HG02759 (cell line): ENCODE measurements around the gene STAC3.

ENCODE experiments used
- ATAC-seq: cut with Tn5 transposase; IDR thresholded peaks from one replicate; pipeline ENCODE4 v1.9.1; 2021; ENCODE audit warnings: mild to moderate bottlenecking, moderate library complexity; ENCODE audit not compliant: unreplicated experiment

The STAC3 gene

DNA sequence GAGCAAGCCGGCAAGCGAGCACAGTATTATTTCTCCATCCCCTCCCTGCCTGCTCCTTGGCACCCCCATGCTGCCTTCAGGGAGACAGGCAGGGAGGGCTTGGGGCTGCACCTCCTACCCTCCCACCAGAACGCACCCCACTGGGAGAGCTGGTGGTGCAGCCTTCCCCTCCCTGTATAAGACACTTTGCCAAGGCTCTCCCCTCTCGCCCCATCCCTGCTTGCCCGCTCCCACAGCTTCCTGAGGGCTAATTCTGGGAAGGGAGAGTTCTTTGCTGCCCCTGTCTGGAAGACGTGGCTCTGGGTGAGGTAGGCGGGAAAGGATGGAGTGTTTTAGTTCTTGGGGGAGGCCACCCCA lies 38.3 kb downstream of the STAC3 start:
- no peak for ATAC-seq

DNA sequence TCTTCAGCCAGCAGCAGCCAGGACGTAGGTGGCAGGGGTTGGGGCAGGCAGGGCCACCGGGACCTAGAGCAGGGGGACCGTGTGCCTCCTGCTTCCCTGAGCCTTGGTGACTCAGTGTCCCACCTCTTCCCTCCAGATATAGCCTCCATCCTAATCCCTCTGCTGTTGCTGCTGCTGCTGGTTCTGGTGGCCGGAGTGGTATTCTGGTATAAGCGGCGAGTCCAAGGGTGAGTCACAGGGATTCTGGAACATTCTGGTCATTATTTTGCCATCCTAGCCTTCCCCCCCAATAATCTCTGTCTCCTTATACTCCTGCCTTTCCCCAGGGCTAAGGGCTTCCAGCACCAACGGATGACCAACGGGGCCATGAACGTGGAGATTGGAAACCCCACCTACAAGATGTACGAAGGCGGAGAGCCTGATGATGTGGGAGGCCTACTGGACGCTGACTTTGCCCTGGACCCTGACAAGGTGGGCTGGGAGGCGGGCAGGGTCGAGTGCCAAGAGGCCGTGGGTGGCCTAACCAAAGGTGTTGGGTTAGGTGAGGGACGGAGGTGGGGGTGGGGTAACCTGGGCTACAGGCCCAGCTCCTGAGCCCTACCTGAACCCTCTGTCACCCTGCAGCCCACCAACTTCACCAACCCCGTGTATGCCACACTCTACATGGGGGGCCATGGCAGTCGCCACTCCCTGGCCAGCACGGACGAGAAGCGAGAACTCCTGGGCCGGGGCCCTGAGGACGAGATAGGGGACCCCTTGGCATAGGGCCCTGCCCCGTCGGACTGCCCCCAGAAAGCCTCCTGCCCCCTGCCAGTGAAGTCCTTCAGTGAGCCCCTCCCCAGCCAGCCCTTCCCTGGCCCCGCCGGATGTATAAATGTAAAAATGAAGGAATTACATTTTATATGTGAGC lies 38.9 kb downstream of the STAC3 start:
- no peak for ATAC-seq

DNA sequence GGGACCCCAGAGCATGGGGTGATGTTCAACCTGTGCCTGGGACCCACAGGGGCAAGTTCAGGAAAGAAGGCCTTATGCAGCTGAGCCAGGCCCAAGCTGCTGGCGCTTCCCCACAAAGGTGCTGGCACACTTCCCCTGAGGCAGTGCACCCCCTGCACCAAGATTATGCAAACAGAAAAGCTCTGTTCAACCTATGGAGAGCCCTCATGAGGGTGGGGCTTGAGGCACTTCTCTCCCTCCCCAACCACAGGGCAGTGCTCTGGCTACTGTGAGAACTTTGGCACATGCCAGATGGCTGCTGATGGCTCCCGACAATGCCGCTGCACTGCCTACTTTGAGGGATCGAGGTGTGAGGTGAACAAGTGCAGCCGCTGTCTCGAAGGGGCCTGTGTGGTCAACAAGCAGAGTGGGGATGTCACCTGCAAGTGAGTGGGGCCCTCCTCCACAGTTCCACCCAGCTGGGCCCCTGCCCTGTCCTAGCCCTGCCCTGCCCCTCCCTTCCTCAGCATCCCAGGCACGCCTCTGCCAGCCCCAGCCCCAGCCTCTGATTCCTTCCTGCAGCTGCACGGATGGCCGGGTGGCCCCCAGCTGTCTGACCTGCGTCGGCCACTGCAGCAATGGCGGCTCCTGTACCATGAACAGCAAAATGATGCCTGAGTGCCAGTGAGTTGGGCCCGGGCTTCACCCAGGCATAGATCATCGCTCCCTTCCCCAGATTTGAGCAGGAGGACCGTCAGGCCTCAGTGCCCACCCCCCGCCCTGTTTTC lies 39.9 kb downstream of the STAC3 start:
- no peak for ATAC-seq

DNA sequence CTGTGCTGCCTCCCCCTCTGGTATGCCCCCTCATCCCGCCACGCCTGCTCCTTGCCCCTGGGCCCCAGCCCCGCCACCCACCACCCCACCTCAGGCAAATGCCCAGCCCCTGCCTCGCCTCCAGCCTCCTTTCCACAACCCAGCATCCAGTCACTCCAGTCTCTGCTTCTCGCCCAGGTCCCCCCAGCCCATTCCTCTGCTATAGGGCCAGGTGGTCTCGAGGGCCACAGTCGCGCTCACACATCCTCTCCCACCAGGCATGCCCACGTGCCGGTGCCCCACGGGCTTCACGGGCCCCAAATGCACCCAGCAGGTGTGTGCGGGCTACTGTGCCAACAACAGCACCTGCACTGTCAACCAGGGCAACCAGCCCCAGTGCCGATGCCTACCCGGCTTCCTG lies 40.5 kb downstream of the STAC3 start:
- ATAC-seq = no peak

DNA sequence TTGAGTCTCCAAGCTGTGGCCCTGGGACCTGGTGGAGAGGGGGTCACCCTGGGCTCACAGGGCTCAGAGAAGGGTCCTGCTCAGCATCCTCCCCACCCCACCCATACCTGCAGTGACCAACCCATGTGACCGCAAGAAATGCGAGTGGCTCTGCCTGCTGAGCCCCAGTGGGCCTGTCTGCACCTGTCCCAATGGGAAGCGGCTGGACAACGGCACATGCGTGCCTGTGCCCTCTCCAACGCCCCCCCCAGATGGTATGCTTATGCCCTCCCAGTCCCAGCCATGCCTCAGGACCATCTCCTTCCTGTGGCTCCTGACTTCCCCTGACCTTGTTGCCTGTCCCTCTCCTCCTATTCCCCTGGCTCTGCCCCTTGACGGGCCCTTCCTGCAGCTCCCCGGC lies 41.1 kb downstream of the STAC3 start:
- no peak for ATAC-seq

DNA sequence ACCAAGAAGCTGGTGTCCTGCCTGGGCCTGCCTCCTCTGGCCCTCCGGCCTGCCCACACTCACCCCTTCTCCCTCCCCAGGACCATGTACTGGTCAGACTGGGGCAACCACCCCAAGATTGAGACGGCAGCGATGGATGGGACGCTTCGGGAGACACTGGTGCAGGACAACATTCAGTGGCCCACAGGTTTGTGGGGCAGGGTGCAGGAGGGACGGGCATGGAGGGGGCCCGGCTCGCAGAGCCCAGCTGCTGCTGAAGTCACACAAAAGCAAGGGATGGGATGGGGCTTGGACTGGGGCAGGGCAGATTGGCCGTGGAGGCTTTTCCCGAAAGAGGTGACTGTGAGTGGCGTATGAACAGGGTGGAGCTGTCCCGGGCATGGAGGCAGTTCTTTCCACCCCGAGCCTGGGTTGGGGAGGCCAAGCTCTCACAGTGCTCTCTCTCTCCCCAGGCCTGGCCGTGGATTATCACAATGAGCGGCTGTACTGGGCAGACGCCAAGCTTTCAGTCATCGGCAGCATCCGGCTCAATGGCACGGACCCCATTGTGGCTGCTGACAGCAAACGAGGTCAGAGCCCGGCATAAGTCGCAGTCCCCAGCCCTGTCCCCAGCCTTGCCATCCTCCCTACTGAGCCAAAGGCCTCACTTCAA lies 42.2 kb downstream of the STAC3 start:
- no peak for ATAC-seq

DNA sequence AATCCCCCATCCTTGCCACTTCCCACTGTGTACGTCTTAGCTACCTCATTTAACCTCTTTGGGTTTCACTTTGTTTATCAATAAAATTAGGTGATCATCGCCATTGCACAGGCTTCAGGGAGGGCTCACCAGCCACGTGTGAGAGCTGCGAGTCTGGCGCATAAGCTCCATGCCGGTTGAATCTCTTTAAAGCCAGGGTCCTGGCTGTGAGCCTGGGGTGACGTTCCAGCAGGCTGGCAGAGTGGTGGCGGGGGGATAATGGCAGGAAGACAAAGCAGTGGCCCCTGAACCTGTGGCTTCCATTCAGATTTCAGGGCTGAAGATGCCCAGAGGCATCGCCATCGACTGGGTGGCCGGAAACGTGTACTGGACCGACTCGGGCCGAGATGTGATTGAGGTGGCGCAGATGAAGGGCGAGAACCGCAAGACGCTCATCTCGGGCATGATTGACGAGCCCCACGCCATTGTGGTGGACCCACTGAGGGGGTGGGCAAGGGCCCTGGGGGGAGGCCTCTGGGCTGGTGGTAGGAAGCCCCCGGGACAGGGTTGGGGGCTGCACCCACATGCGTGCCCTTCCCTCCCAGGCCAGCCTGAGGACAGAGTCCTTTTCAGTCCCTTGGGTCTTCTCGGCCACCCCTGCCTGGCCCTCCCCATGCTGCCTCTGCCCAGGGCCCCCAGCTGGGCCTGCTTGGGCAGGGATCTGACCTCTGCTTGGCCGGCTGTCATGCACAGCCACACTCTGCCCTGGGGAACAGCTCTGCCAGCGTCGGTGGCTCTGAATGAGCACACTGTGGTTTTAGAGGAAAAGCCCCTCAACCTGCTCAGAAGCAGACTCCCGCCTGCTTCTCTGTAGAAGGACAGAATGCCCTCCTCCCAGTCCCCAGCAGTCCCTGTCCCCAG lies 43.0 kb downstream of the STAC3 start:
- ATAC-seq = no peak

DNA sequence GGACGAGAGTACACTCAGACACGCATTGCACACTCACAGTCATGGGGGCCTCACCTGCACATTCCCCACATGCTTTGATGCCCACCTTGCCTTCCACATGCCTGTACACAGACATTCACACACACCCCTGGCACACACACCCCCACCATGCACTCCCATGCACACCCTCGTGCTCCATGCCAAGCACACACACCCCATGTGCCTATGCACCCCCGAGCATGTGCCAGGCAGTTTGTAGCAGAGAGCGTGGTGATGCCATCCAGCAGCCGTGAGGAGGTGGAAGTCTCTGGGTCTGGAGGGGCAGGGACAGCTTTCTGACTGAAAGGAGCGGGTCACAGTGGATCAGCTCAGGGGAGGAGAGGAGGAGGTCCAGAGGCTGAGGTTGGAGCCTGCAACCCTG lies 45.1 kb downstream of the STAC3 start:
- no peak for ATAC-seq

DNA sequence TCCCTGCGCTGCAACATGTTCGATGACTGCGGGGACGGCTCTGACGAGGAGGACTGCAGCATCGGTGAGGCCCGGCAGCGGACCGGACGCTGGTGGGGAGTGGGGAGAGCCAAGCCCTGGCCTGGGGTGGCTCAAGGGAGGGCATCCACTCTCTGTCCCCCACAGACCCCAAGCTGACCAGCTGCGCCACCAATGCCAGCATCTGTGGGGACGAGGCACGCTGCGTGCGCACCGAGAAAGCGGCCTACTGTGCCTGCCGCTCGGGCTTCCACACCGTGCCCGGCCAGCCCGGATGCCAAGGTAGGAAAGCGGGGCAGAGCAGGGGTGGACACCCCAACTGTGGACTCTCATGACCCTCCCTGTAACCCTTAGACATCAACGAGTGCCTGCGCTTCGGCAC lies 45.8 kb downstream of the STAC3 start:
- no peak for ATAC-seq

DNA sequence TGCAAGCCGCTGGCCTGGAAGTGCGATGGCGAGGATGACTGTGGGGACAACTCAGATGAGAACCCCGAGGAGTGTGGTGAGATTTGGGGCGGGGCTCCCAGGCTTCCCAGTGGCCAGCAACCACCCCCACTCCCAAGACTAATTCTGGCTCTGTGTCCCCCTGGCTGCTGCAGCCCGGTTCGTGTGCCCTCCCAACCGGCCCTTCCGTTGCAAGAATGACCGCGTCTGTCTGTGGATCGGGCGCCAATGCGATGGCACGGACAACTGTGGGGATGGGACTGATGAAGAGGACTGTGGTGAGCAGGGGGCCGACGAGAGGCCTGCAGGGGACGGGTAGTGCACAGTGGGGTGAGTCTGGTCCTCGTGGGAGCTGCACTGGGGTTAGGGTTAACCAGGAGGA lies 46.5 kb downstream of the STAC3 start:
- ATAC-seq = no peak

DNA sequence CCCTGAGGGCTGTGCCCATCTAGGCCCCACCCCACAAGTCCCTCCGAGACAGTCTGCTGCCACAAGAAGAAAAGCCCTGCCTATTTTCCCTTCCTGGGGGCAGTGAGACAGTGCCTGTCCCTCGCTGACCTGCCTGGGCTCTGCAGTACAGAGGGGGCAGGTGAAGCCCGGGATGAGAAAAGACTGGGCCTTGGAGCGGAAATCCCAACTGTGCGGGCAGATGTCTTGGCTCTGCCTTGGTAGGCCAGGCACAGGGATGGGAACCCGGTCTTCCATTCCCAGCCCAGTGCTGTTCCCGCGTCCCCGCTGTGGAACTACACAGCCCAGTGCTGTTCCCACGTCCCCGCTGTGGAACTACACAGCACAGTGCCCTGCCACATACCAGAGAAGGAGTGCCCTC lies 47.2 kb downstream of the STAC3 start:
- no peak for ATAC-seq

DNA sequence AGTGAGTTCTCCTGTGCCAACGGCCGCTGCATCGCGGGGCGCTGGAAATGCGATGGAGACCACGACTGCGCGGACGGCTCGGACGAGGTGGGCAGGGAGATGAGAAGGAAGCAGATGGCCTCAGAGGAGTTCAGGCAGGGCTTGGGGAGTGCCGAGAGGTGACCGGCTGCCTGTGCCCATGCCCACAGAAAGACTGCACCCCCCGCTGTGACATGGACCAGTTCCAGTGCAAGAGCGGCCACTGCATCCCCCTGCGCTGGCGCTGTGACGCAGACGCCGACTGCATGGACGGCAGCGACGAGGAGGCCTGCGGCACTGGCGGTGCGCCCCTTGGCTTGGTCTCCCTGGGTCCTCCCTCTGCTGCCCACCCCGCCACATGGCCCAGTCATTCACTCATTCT lies 47.8 kb downstream of the STAC3 start:
- no peak for ATAC-seq

DNA sequence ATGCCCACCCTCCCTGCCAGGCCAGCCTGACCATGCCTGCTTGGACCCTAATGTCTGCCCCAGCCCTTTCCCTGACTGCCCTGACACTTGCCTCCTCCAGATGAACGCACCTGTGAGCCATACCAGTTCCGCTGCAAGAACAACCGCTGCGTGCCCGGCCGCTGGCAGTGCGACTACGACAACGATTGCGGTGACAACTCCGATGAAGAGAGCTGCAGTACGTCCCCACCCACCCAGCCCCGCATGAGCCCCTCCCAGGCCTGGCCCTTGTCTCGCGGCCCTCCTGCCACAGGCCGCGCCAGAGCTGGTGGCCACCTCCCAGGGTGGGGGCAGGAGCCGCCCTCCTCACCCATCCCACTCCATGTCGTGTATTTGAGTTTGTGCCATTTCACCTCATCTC lies 48.7 kb downstream of the STAC3 start:
- no peak for ATAC-seq

DNA sequence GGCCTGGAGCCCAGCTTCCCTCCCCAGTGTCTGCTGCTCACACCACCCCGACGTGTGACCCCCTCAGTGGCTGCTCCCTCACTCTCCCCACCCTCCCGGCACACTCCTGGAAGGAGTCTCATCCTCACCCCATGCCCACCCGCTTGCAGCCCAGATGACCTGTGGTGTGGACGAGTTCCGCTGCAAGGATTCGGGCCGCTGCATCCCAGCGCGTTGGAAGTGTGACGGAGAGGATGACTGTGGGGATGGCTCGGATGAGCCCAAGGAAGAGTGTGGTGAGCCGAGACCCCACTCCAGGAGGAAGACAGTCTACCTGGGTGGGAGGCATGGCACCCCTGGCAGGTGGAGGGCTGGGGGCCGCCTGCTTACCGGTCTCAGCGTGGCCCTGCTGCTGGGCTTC lies 49.4 kb downstream of the STAC3 start:
- no peak for ATAC-seq

DNA sequence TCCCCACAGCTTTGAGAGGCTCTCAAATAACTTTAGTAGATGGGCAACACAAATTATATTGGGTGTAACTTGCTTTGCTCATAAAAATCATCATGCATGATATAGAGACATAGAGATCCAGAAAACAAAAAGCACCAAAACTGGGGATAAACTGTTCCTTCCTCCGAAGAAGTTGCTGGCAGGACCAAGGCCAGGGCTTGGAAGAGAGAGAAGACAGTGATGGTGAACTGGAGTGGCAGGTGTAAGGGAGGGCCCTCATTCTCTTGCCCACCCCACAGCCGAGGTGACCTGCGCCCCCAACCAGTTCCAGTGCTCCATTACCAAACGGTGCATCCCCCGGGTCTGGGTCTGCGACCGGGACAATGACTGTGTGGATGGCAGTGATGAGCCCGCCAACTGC lies 49.8 kb downstream of the STAC3 start:
- no peak for ATAC-seq

DNA sequence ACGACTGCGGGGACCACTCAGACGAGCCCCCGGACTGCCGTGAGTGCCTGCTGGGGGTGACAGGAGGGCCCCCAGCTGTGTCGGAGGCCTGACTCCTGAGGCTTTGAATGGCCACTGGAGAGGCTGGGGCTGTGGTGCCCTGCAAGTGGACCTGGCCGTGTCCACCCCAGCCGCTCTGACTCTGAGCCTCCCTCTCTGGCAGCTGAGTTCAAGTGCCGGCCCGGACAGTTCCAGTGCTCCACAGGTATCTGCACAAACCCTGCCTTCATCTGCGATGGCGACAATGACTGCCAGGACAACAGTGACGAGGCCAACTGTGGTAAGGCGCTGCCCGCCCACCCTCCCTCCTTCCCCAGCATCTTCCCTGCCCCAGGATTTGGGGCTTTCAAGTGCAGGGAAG lies 50.5 kb downstream of the STAC3 start:
- no peak for ATAC-seq

DNA sequence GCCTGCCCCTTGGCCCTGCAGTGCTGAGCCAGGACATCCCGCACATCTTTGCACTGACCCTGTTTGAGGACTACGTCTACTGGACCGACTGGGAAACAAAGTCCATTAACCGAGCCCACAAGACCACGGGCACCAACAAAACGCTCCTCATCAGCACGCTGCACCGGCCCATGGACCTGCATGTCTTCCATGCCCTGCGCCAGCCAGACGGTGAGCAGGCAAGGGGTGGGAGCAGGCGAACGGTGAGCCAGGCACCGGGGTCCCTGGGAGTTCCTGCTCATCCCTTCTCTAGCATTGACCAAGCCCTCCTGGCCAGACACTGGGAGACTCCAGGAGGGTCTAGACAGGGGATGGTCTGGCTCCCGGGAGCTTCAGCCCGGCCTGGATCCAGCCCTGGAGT lies 51.8 kb downstream of the STAC3 start:
- no peak for ATAC-seq

DNA sequence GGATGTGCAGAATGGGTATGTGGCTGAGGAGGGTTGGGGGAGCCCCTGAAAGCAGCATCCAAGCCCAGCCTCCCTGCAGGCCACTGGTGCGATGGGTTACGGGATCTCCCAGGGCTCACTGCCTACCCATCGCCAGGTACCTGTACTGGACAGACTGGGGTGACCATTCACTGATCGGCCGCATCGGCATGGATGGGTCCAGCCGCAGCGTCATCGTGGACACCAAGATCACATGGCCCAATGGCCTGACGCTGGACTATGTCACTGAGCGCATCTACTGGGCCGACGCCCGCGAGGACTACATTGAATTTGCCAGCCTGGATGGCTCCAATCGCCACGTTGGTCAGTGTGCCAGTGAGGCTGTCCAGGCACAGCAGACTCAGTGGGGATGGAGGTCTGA lies 52.7 kb downstream of the STAC3 start:
- no peak for ATAC-seq

DNA sequence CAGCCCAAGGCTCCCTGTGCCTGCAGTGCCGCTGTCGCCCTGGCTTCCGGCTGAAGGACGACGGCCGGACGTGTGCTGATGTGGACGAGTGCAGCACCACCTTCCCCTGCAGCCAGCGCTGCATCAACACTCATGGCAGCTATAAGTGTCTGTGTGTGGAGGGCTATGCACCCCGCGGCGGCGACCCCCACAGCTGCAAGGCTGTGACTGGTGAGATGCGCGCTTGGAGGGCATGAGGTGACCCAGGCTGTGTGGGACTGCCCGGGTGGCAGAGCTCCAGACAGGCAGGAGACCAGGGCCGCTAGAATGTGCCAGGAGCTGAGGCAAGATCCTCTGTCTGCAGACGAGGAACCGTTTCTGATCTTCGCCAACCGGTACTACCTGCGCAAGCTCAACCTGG lies 54.0 kb downstream of the STAC3 start:
- ATAC-seq = no peak

DNA sequence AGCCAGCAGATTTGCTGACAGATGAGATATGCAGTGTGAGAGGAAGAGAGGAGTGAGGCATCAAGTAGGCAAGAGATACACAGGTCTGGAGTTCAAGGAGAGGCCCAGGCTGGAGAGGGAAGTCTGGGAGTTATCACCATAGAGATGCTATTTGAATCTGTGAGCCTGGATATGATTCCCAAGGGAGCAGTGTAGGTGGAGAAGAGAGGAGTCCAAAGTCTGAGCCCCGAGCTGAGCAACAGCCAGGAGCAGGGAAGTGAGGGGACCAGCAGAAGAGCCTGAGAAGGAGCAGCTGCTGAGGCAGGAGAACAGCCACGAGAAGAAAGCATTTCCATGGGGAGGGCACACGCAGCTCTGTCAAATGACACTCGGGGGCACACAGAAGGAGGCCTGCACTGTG lies 54.5 kb downstream of the STAC3 start:
- no peak for ATAC-seq
